Measurements from ENCODE around the gene TBL1XR1.

The TBL1XR1 gene

DNA sequence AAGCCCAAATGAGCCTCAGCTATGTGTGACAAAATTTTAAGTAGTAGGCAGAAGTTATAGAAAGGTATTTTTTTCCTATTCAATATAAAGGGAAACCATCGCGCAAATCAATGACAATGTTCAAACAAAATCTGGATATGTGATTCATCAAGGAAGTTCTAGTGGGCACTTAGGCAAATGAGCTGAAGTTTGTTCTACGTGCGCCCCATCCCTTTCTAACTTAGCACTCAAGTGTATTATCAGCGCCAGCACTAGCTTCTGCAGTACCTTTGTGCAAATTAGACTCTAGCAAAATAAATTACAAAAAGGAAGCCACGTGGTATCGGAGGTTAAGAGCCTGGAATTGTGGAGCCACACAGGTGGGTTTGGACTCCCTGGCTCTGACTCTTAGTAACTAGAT is 91.1 kb downstream of the TBL1XR1 start:
- no peak for DNase-seq

DNA sequence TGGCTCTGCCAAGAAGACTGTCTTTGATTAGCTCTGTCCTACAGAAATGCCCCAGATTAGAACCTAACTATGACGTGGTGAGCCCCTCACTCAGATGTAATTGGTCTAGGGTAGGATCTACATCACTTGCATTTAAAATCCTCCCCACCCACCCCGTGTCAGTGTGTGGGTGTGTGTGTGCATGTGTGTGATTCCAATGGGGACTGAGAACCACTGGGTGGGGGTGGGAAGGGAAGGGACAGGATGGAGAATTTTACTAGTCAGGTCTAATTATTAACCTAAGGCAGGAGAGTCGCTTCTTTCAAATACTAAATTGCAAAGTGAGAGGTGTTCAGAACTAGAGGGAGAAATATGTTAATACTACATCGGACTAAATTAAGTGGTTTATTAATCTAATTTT is 91.7 kb downstream of the TBL1XR1 start:
- DNase-seq, result no peak

DNA sequence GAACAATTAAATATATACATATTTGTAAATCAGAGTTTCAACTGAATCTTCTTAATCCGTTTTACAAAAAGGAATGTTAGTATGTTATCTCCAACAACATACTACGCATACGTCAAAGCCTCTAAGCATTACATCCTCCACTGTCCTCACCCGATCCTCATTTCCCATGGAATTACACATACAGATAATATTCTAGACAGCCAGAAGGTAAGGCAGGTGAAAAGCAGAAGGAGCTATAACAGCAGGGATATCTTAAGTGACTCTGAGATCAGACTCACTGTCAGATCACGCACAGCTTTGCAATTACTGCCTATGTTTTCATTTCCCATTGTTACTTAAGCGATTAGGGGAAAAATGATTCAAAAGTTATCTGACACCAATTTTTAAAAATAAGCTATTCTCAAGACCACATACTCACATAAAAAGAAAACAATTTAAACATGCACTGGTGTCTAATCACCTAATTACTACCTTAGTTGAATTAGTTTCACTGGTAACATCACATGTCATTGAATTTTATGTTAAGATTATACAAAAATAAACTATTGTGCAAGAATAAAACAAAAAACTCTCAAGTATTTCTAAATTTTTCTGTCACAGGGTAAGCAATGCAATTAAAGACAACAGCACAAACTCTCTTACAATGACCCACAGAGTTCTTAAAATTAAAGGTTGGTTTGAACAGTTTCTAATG is 92.8 kb downstream of the TBL1XR1 start:
- no peak for DNase-seq

DNA sequence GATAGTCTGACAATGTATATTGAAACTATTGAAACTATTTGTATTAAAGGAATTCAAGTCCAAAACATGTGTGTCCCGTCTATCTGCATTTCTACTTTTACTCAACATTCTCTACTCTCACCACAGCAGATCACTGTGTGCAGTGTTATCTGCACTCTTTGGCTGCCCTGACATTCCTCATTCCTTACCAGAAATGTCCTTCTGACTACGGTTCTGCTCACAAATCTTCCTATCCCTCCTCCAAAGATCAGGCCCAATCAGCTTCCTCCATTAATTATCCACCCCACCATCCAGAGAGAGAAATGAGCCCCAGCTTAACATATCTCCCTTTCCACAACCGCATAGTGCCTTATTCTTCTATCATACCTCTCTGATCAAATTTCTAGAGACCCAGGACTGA is 94.7 kb downstream of the TBL1XR1 start:
- no peak for DNase-seq

DNA sequence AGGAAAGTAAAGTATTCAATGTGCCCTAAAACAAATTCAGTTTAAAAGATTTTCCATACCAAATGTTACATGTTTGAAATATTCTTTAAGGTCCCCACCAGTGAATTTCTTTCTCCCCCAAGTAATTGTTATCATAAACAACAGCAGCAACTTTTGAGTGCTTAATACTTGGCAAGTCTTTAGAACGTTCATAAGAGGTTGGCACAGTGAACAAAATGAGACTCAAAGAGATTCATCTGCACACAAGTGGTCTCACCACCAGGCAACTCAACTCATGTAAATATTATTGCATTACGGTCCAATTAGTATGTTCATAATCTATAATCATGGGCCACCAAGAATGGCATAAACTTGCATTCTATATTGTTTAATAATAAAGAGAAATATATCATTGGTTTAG is 98.7 kb downstream of the TBL1XR1 start:
- no peak for DNase-seq

DNA sequence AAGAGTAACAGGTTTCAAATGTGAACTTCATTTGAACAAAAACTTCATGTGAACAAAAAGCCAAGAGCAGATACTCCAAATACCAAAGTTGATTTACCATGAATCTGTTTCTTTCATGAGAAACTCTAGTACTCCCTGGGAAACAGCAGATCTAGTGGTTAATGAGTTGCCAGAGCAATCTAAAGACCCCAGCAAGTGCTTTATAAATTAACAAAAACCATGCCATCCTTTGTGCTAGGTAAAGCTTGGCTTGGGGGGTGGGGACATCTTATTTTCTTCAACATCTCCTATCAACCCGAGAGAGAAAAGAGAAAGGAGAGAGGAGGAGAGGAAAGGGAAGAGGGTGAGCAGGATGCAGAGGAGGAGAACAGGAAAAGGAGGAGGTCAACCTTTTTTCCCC is 100.7 kb downstream of the TBL1XR1 start:
- no peak for DNase-seq

DNA sequence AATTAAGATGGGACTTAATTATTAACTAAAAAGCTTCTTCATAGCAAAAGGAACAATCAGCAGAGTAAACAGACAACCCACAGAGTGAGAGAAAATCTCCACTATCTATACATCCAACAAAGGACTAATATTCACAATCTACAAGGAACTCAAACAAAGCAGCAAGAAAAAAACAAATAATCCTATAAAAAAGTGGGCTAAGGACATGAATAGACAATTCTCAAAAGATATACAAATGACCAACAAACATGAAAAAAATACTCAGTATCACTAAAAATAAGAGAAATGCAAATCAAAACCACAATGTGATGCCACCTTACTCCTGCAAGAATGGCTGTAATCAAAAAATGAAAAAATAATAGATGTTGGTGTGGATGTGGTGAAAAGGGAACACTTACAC is 103.3 kb downstream of the TBL1XR1 start:
- no peak for DNase-seq

DNA sequence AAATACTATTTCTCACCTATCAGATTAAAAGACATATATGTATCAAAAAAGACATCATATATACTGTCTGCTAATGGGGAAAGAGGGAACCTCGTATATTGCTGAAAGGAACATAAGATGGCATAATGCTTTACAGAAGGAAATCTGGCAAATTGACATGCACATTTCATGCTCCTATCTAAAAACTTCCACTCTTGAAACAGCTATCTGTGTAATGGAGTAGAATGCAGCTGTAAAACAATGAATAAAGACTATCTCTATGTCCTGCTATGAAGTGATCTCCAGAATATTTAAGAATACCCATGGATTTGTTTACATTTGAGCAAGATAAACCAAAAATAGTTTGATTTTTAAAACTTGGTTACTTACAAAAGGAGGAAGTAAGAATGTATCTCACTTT is 107.4 kb downstream of the TBL1XR1 start:
- DNase-seq, result no peak

DNA sequence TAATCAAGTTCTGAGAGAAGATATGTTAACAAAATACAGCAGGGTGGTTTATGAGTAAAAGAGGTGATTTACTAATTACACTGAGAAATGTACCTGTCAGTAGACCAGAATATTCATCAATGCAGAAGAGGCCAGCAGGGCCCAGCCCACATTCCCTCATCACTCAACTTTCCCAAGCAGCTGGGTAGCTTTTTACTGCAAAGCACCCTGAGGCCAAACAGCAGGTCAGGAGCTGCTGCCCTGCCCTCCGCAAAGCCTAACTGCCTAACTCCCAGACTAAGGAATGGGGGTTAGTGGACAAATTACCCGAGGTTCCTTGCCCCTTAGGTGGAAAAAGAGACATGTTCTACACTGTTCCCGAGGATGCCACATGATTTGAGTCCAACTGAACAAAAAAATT is 108.2 kb downstream of the TBL1XR1 start:
- no peak for DNase-seq

DNA sequence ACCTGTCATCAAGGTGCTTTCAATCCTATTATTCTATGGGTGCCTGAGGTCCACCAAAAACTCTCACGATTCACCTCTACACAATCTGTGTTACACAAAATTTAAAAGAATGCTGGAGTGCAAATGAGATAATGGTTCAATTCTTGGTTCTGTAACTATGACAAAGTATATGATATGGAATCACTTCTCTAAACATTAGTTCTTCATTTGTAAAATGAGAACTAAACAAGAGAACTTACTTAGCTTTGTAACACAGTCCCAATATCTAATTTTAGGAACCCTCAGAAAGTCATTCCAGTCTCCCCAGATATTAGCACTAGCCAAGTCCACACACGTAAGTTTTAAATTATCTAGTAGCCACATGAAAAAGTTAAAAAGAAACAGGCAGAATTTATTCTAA is 111.5 kb downstream of the TBL1XR1 start:
- DNase-seq, result no peak

DNA sequence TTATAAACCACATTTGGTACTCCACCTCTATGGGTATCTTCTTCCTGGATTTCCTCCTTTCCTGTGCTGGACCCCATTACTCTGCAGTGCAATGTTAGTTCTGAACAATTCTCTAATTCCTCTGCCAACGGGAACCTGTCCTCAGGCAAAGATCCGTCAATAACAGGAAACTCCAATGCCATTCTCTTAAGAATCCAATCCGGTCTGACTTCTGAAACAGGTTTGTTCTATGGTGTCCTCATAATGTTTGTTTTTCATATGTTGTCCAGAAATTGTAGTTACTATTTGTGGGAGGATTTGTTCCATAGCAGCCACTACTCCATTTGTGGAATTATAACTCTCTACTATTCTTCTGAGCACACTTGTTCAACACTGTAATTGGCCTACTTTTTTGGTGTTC is 112.7 kb downstream of the TBL1XR1 start:
- no peak for DNase-seq

DNA sequence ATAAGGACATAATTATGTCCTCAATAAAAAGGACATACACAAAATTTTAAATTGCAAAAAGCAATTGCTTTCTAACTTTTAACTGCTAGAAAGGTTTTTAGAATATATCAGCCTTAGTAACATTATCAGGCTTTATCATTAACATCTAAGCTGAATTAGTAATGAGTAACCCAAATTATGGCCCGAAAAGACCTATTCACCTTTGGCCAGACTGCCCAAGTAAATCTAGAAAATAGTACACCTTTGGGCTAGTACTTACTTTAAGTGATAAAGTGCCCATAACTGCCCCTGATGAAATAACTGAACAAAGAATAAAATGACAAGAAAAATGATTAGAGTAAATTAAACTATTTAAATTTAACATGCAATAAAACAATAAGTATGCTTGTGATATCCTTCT is 117.2 kb downstream of the TBL1XR1 start:
- DNase-seq, result no peak

DNA sequence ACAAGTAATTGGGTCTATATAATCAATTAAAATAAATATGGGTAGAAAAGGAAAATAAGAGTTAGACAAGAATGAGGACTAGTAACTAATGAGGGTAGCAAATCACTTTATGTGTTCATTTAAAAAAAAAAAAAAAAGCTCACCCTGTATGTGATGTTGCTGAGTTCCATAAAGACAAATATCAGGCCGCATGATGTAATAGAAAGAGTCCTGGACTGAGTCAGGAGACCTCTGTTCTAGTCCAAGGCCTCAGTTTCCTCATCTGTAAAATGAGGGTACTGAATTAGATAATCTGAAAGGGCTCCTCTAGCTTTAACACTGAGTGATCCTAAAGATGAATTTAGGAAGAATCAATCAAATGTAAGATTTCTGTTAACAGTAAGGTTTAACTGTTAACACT is 117.6 kb downstream of the TBL1XR1 start:
- no peak for DNase-seq

DNA sequence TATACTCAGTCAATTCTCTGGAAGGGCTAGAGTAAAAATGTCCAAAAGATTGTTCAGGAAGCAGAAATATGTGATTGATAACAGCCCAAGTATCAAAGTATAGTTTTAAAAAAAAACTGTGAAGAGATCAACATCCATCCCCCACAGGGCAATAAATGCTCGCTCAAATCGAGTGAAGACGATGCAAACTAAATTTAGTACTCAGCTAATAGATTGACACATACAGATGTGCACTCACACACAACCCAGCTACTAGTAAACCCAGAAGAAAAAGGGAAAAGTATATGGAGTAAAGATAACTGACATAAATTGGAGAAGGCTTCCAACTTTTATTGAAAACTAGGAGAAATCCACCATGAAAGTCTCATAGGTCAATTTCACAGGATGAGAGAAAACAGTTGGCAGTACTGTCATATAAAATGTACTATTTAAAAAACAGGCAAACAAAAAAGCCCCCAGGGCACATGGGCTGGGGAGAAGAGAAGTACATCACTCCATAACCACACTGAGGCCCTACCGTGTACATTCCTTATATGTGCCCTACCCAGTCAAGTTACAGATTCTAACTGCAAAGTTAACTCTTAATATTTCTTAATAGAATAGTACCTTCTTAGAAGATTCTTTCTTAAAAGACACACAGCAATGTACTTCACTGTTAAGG is 125.7 kb downstream of the TBL1XR1 start:
- no peak for DNase-seq

DNA sequence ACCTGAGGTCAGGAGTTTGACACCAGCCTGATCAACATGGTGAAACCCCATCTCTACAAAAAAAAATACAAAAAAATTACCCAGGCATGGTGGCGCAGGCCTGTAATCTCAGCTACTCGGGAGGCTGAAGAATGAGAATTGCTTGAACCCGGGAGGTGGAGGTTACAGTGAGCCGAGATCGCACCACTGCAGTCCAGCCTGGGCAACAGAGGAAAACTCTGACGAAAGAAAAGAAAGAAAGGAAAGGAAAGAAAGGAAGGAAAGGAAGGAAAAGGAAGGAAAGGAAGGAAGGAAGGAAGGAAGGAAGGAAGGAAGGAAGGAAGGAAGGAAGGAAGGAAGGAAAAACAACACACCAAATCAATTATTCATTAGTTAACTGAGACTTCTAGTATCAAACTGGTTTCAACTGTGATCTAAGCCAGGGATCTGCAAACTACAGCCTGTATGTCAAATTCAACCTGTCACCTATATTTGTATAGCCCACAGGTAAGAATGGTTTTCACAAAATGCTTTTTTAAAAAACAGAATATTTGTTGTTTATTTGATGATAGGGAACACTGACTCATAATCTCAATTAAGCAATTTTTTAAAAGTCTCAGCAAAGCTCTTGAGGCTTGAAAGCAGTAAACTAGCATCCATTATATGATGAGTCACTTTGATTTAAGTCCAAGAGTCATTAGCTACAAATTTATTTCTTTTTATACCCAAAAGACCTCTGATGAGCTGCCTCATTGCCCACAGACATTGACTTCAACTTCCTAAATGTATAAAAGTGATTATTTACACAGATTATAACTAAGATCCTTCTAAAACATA is 127.6 kb downstream of the TBL1XR1 start:
- no peak for DNase-seq

DNA sequence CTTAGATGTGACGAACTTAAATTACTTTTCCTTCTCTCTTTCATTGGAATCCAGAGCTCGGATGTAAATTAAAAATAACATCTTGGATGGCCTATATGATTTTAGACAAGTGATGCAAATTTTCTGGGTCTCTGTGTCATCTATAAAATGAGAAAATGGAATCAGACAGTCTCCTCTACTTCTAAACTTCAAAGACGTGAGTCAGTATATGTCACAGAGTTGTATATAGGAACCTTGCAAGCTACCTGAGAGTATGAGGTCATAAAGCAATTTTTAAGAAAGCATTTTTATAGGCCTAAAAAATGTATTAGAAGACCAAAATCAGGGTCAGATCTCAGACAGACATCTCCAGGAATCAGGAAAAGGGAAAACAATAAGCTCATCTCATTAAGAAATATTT is 128.3 kb downstream of the TBL1XR1 start:
- DNase-seq, result no peak

DNA sequence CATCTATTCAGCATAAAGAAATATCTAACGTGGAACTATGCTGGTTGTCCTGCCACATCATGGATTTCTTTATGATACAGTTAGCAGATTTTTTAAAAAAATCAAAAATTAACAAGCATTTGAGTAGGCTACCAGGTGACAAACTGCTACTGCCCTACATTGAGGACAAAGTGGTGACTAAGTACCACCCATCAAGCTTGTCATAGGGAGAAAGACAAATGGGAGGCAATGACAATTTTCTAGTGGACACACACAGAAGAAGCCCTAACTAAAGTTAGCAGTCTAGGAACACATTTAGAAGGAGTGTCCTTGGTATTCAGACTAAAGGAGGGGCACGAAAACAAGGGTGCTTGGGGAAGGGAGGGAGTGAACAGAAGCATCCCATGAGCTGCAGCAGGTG is 131.2 kb downstream of the TBL1XR1 start:
- no peak for DNase-seq

DNA sequence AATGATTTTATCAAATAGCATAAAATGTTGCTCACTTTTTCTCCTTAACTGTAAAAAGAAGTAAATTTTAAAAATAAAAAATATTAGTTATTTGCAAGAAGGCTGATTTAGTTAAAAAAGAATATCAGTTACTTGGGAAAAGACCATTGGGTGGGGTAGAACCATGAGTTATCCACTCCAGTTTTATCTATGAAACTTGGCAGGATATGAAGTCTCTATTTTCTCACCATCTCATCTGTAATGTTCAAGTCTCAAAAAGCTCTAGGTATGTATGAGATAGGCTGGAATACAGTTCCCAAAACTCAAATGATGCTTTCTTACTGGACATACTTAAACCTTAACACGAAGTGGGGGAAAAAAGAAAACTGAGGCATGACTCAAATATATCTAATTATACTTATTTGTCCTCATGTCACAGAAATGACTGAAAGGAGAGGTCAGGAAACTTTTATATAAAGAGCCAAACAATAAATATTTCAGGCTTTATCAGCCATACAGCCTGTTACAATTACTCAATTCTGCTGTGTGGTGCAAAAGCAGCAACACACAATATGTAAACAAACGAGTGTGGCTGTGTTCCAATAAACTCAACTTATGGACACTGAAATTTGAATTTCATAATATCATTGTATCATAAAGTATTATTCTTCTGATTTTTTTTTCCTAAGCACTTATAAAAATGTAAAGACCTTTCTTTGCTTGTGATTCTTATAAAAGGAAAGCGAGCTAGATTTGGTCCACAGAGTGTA is 131.8 kb downstream of the TBL1XR1 start:
- no peak for DNase-seq

DNA sequence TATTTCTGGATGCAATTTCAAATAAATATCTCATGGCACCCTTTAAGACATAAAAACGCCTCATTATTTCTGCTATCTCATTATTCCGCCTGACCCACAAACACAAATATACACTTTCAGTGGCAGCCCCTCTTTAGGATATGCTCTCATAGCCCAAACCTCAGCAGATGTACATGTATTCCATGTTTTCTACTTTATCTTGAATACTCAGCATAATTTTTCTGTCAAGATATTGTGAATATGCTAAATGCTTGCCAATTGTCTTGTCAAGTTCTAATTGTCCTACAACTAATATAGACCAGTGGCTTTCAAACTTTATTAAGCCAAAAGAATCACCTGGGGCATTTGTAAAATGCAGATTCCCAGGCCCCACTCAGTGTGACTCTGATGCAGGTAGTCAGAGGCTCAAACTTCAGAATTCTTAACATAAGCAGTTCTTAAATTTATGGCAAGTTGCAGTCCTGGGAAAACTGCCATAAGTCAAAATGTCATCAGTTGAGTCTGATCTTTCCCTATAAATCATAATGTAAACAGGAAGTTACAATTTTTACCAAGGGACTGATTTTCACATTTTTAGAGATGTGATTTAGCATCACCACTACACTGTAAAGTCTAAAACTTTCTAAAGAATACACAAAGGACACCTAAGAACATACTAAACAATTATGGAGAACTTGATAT is 135.1 kb downstream of the TBL1XR1 start:
- no peak for DNase-seq

DNA sequence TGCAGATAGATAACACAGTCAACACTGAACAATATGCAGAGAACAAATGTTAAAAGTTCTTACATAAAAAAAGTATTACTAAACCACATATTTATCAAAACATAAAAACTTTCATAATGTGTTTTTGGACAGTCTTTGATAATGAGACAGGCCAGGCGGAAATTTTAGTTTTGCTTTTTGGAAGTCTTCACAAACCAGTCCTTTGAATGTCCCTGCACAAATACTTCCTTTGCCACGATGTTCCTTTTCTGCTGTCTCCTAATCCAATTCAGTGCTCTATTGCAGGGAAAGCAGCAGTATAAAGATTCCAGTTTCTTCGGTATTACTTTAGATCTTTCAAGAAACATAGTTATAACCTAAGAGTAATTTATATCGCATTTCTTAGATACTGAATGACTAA is 135.9 kb downstream of the TBL1XR1 start:
- DNase-seq, result no peak

DNA sequence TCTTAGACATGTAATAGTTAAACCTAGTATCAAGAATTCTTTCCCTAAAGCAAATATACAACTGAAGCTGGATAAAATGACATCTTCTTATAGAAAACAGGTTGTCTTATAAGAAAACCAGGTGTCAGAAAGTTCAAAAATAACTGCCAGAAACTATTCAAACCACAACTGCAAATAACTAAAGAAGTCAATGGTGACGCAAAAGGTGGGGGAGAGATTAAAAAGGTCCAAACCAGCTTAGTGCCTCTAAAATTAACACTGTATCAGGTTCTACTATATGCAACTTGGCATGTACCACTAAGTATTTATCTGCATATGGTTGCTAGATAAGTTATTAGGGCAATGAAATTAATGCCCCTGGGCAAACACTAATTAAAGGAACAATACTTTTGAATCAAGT is 136.8 kb downstream of the TBL1XR1 start:
- DNase-seq, result no peak

DNA sequence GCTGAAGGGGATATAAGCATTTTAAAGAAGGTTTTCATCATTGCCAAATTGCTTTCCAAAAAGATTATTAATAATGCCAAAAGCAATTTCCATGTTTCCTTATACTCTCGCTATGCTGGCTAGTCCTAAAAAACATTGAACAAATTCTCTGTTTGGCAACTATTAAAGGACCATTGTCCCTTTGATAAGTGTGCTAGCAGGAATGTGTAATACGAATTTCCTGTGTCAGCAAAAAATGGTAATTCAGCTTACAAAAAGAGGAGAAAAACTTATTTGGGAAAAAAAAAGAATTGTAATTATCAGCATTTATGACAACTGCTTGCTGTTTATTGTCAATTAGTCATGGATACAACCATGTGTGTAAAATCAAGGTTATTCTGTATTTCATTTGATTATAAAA is 138.6 kb downstream of the TBL1XR1 start:
- no peak for DNase-seq

DNA sequence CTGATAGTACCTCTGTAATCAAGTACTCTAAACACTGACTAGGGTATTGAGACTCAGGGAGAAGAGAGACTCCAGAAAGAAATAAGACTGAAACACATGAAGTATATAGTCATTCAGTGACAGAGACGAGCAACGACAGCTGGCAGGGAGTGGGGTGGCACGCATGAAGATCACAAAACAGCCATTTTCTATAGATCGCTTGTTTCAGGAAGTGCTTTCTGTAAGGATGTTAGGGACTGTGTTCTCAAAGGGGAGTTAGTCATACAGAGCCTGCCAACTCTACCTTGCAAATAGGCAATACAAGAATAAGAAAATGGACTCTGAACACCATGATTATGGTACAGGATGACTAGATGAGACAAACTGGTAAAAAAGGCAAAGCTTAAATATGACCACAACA is 139.5 kb downstream of the TBL1XR1 start:
- peak; percentile 28 for DNase-seq

Measured in activated T-cell treated with anti-CD3 and anti-CD28 coated beads, Interleukin-2, amount 50 U/mL, for 1 hour (primary cell).